HepG2 (cell line): ENCODE data around the gene PAN2. TPM values are rescaled to one million over a fixed set of nuclear protein-coding genes. Genes with fewer than 3 reads are reported as not detected.

Experiments used
- GFI1 ChIP-seq: sonication (generic); formaldehyde crosslinking; IDR thresholded peaks from 2 replicates; pipeline ENCODE4 v1.5.0; 2020; ENCODE audit warnings: missing genetic modification reagents, mild to moderate bottlenecking, borderline replicate concordance
- GPBP1L1 ChIP-seq: sonication (generic); formaldehyde crosslinking; IDR thresholded peaks from 2 replicates; pipeline ENCODE4 v1.5.0; 2020; ENCODE audit warnings: mild to moderate bottlenecking, missing genetic modification reagents
- HHEX ChIP-seq: IDR thresholded peaks from 2 replicates; pipeline ENCODE4 v1.6.1; 2016; ENCODE audit warnings: control low read depth
- IRF2 ChIP-seq: IDR thresholded peaks from 2 replicates; pipeline ENCODE4 v1.6.1; 2018; ENCODE audit warnings: missing genetic modification reagents, missing compliant biosample characterization
- JARID2 ChIP-seq: sonication (generic); formaldehyde crosslinking; IDR thresholded peaks from 2 replicates; pipeline ENCODE4 v1.8.1; 2023; ENCODE audit warnings: missing genetic modification reagents, inconsistent platforms; ENCODE audit not compliant: insufficient replicate concordance
- KDM2A ChIP-seq: sonication (generic); formaldehyde crosslinking; IDR thresholded peaks from 2 replicates; pipeline ENCODE4 v1.4.0; 2020; ENCODE audit warnings: low read depth, missing genetic modification reagents, borderline replicate concordance
- KLF9 ChIP-seq: IDR thresholded peaks from 2 replicates; pipeline ENCODE4 v1.6.1; 2016; ENCODE audit warnings: low read depth
- MLLT10 ChIP-seq: sonication (generic); formaldehyde crosslinking; IDR thresholded peaks from 2 replicates; pipeline ENCODE4 v1.4.0; 2020; ENCODE audit warnings: missing genetic modification reagents
- SMAD3 ChIP-seq: sonication (generic); formaldehyde crosslinking; IDR thresholded peaks from 2 replicates; pipeline ENCODE4 v1.4.0; 2020; ENCODE audit warnings: missing genetic modification reagents
- SP1 ChIP-seq, 2 experiments: fragments of 450-650 bp in 1 of 2; sonication (generic) in 1 of 2; formaldehyde crosslinking in 1 of 2; IDR thresholded peaks; 2 replicates each; pipeline versions ENCODE4 v1.4.0 to v1.6.1; 2016 to 2020; ENCODE audit warnings: missing genetic modification reagents in 1 of 2
- SSRP1 ChIP-seq: IDR thresholded peaks from 2 replicates; pipeline ENCODE4 v1.6.1; 2016; ENCODE audit warnings: control low read depth
- TFDP2 ChIP-seq: sonication (generic); formaldehyde crosslinking; IDR thresholded peaks from 2 replicates; pipeline ENCODE4 v1.4.0; 2020; ENCODE audit warnings: missing genetic modification reagents
- THAP9 ChIP-seq: sonication (generic); formaldehyde crosslinking; IDR thresholded peaks from 2 replicates; pipeline ENCODE4; 2020; ENCODE audit warnings: missing genetic modification reagents, mild to moderate bottlenecking, borderline replicate concordance
- WIZ ChIP-seq: sonication (generic); formaldehyde crosslinking; IDR thresholded peaks from 2 replicates; pipeline ENCODE4 v1.5.1; 2020; ENCODE audit warnings: mild to moderate bottlenecking, missing genetic modification reagents
- ZBTB37 ChIP-seq: sonication (generic); formaldehyde crosslinking; IDR thresholded peaks from 2 replicates; pipeline ENCODE4 v1.4.0; 2020; ENCODE audit warnings: mild to moderate bottlenecking, missing genetic modification reagents
- ZMAT3 ChIP-seq: sonication (generic); formaldehyde crosslinking; conservative IDR thresholded peaks from 2 replicates; pipeline ENCODE4 v1.7.0; 2021; ENCODE audit warnings: missing genetic modification reagents
- ZNF280B ChIP-seq: sonication (generic); formaldehyde crosslinking; IDR thresholded peaks from 2 replicates; pipeline ENCODE4 v1.5.0; 2020; ENCODE audit warnings: missing genetic modification reagents, mild to moderate bottlenecking, borderline replicate concordance
- ZNF460 ChIP-seq: sonication (generic); formaldehyde crosslinking; IDR thresholded peaks from 2 replicates; pipeline ENCODE4 v1.5.1; 2020; ENCODE audit warnings: missing genetic modification reagents, mild to moderate bottlenecking, borderline replicate concordance
- ZNF572 ChIP-seq: sonication (generic); formaldehyde crosslinking; IDR thresholded peaks from 2 replicates; pipeline ENCODE4 v1.5.1; 2020; ENCODE audit warnings: mild to moderate bottlenecking, missing genetic modification reagents
- ZNF580 ChIP-seq: IDR thresholded peaks from 2 replicates; pipeline ENCODE4 v1.6.1; 2016; ENCODE audit warnings: low read depth, borderline replicate concordance
- polyA plus RNA-seq, 8 experiments: library from polyadenylated mRNA; depleted of rRNA in 3 of 8; stranded (reverse) in 7 of 8; unstranded in 1 of 8; fragments of >200 nt; fragmentation: Illumina TruSeq in 4 of 8; extraction: Trizol in 4 of 8; gene quantifications; 2 replicates each; pipeline versions ENCODE4 v1.2.1 to v1.2.3, GENCODE V29; 2011 to 2016; ENCODE audit warnings: low read depth in 4 of 8, missing spikeins in 1 of 8, mixed read lengths in 1 of 8; ENCODE audit not compliant: insufficient read depth in 1 of 8
- total RNA-seq, 5 experiments: library from RNA; depleted of rRNA; stranded (reverse); fragments of >200 nt; fragmentation: Illumina TruSeq; extraction: Trizol; gene quantifications; 2 replicates each; pipeline ENCODE4 v1.2.3, GENCODE V29; 2016; ENCODE audit warnings: low read depth in 1 of 5

The PAN2 gene
- total and polyA plus RNA-seq, 2 of the 13 experiments (the other 11 are each of a cell fraction or from before 2014, with no cell fraction given) = 27.2 to 61.1 TPM

GRCh38 chr12:56359851-56360767 is 26.3 kb upstream of the PAN2 start, which contains the start of gene STAT2 (continued):
- peak; percentile 51; the same call in 1 of the 2 replicates for TF ChIP-seq THAP9 (CRISPR knock-in tag)
- TF ChIP-seq ZBTB37 = no peak
- no peak for TF ChIP-seq HHEX (CRISPR knock-in tag)
- peak; percentile 72 for TF ChIP-seq ZMAT3
- no peak for TF ChIP-seq MLLT10 (CRISPR knock-in tag)
- no peak for TF ChIP-seq KLF9 (CRISPR knock-in tag)
- no peak for TF ChIP-seq GPBP1L1 (CRISPR knock-in tag)
- TF ChIP-seq ZNF460 (CRISPR knock-in tag) = no peak
- TF ChIP-seq JARID2 (CRISPR knock-in tag) = no peak
- no peak for TF ChIP-seq ZNF280B
- peak; percentile 92 for TF ChIP-seq IRF2 (CRISPR knock-in tag)
- TF ChIP-seq WIZ = no peak
- TF ChIP-seq ZNF580 (CRISPR knock-in tag) = peak; percentile 30; the same call in 1 of the 2 replicates
- TF ChIP-seq KDM2A (CRISPR knock-in tag) = peak; percentile 63; the same call in 1 of the 2 replicates
- no peak for TF ChIP-seq ZNF572 (CRISPR knock-in tag)
- TF ChIP-seq GFI1 (CRISPR knock-in tag) = 0 out of 2 replicates have a peak, but pooled peaks have one; percentile 26
- TF ChIP-seq SSRP1 (CRISPR knock-in tag) = no peak
- no peak for TF ChIP-seq SP1 (IDR thresholded peaks at IDR 0.05)
- peak; percentile 82 for TF ChIP-seq SP1 (CRISPR knock-in tag; IDR thresholded peaks at IDR 0.05)
- 0 out of 2 replicates have a peak, but pooled peaks have one; percentile 11 for TF ChIP-seq SMAD3 (CRISPR knock-in tag)
- peak; percentile 83; the same call in 1 of the 2 replicates for TF ChIP-seq TFDP2 (CRISPR knock-in tag)
